Central memory CD8-positive, alpha-beta T cell (primary cell): ENCODE results near the gene RORC.

ENCODE experiments used
- ATAC-seq: fragments of 150-1000 bp; cut with Tn5 transposase; replicated peaks from 2 replicates; pipeline ENCODE4 v1.10.0; 2022; ENCODE audit warnings: mild to moderate bottlenecking, moderate FRiP score, moderate number of reproducible peaks; ENCODE audit not compliant: poor library complexity, severe bottlenecking; ENCODE audit errors: extremely low read depth
- DNase-seq, 2 donors: peaks; one replicate each; pipeline ENCODE4 v3.0.0; 2021; ENCODE audit warnings: low spot score in 2 of 2
- H3K27ac Mint-ChIP-seq: one replicate; pipeline ENCODE4 v1.8.0; 2022; ENCODE audit warnings: low read depth, mild to moderate bottlenecking, moderate library complexity, mixed read lengths
- H3K27me3 Mint-ChIP-seq: one replicate; pipeline ENCODE4 v1.8.0; 2022; ENCODE audit warnings: mixed read lengths
- H3K36me3 Mint-ChIP-seq: one replicate; pipeline ENCODE4 v1.8.0; 2022; ENCODE audit warnings: mild to moderate bottlenecking, moderate library complexity, mixed read lengths; ENCODE audit not compliant: insufficient read depth
- H3K4me1 Mint-ChIP-seq: one replicate; pipeline ENCODE4 v1.8.0; 2022; ENCODE audit warnings: mixed read lengths
- H3K4me3 Mint-ChIP-seq: one replicate; pipeline ENCODE4 v1.8.0; 2022; ENCODE audit warnings: mild to moderate bottlenecking, moderate library complexity, mixed read lengths
- H3K9me3 Mint-ChIP-seq: one replicate; pipeline ENCODE4 v1.8.0; 2022; ENCODE audit warnings: mixed read lengths

RORC gene

DNA sequence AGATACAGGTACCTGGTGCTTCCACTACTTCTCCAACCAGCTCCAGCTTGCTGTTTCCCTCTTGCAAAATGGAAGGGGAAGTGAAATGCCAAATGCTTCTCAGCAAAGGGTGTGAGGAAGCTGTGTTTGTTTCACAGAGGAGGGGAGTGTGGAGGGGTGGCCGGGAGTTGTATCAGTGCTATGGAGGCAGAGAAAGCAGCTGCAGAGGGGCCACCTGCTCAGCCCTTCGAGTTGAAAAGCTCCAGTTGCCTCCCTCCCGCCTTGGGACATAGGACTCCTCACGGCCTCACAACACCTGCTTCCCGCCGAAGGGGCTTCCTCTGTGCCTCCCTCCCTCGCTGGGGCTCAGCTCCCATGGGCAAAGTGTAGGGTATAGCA lies 14.3 kb downstream of the RORC start:
- Mint-ChIP-seq H3K36me3 (peaks cover 1% of the 10 kb centered on the region), H3K9me3 (no peaks in the 10 kb centered on the region), H3K4me1 (peaks cover 62% of the 10 kb centered on the region), H3K27me3 (no peaks in the 10 kb centered on the region), H3K4me3 (no peak overlapping the region), H3K27ac (no peak overlapping the region)
- DNase-seq: no peak
- no peak for ATAC-seq

DNA sequence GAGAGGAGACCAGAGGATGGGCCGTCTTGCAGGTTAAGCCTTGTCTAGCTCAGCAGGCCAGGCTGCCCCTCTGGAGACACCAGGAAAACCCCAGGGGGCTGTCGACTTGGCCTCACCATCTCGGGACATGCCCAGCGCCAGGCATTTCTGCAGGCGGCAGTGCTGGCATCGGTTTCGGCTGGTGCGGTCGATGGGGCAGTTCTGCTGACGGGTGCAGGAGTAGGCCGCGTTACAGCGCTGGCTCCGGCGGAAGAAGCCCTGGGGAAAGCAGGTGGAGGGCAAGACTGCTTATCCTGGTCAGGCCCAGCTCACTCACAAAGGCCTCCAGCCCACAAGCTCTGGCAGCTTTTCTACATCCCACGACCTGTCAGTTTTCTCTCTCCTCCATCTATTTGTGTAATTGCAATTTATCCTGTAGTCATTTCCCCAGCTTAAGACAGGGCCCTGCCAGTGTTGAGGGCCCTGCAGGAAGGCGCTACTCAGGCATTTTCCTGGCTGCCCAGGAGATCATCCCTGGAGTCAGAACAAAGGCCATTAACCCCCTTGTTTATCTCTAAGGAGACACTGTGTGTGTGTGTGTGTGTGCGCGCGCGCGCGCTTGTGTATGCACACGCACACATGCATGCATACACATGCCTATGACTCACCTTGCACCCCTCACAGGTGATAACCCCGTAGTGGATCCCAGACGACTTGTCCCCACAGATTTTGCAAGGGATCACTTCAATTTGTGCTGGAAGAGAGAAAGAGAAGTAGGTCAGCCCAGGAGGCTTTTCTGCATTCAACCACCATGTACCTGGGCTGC lies 14.9 kb downstream of the RORC start:
- no peaks in the 10 kb centered on the region for H3K9me3 Mint-ChIP-seq
- H3K4me3 Mint-ChIP-seq: no peak overlapping the region
- peak overlapping the region; percentile 5 for H3K27ac Mint-ChIP-seq
- DNase-seq (no peak), ATAC-seq (no peak)
- H3K4me1 Mint-ChIP-seq: peaks cover 56% of the 10 kb centered on the region
- peaks cover 1% of the 10 kb centered on the region for H3K36me3 Mint-ChIP-seq
- H3K27me3 Mint-ChIP-seq: no peaks in the 10 kb centered on the region

GRCh38 chr1:151815716-151816327 lies 15.8 kb downstream of the RORC start:
- DNase-seq: peak in 1 of 2 donors; percentile 30
- peak overlapping the region; percentile 10 for H3K4me3 Mint-ChIP-seq
- H3K4me1 Mint-ChIP-seq: peaks cover 47% of the 10 kb centered on the region
- peak overlapping the region; percentile 5 for H3K27ac Mint-ChIP-seq
- H3K9me3 Mint-ChIP-seq: no peaks in the 10 kb centered on the region
- ATAC-seq: peak; percentile 83
- no peaks in the 10 kb centered on the region for H3K27me3 Mint-ChIP-seq
- H3K36me3 Mint-ChIP-seq: peaks cover 1% of the 10 kb centered on the region

DNA sequence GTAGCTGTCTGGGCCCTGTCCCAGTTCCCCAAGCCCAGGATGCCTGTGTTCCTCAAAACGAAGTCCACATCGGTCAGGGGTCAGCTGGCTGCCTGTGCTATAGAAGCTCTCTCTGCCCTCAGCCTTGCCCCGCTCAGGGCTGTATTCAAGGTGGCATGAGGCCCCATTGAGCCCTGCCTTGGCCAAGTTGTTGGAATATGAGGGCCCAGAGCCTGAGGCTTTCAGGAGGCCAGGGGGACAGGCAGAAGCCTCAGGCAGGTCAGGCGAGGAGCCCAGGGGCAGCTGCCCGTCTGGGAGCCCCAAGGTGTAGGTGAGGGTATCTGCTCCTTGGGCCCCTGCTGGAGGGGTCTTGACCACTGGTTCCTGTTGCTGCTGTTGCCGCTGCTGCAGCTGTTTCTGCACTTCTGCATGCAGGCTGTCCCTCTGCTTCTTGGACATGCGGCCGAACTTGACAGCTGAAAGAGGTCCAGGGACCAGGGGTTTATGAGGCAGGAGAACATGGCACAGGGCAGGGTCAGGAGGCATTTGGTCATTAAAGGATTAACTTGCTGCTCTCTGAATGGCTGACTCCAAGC lies 16.5 kb downstream of the RORC start:
- peak overlapping the region; percentile 10 for H3K4me3 Mint-ChIP-seq
- H3K27me3 Mint-ChIP-seq: no peaks in the 10 kb centered on the region
- peaks cover 1% of the 10 kb centered on the region for H3K36me3 Mint-ChIP-seq
- ATAC-seq (no peak), DNase-seq (no peak)
- H3K27ac Mint-ChIP-seq: peak overlapping the region; percentile 5
- H3K9me3 Mint-ChIP-seq: no peaks in the 10 kb centered on the region
- H3K4me1 Mint-ChIP-seq: peaks cover 40% of the 10 kb centered on the region

DNA sequence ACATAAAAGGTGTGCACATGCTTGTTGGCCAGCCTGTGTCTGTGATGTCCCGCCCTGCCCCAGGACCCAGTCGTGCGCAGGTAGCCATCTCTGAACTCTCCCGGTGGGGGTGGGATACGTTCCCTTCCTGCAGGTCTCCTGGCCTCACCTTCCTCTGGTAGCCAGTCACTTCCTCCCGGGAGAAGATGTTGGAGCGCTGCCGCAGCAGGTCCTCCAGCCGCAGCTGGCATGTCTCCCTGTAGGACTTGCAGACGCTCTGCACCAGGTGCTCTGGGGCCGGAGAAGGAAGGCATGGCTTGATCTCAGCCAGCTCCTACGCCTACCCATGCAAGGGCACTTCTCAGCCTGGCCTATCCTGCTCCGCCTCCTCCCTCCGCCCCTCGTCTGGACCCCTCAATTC lies 17.2 kb downstream of the RORC start:
- H3K4me3 Mint-ChIP-seq: no peak overlapping the region
- H3K27me3 Mint-ChIP-seq: no peaks in the 10 kb centered on the region
- H3K36me3 Mint-ChIP-seq: no peaks in the 10 kb centered on the region
- ATAC-seq (no peak), DNase-seq (no peak)
- no peak overlapping the region for H3K27ac Mint-ChIP-seq
- peaks cover 40% of the 10 kb centered on the region for H3K4me1 Mint-ChIP-seq
- H3K9me3 Mint-ChIP-seq: no peaks in the 10 kb centered on the region

- Mint-ChIP-seq H3K27me3 (no peaks in the 10 kb centered on the region), H3K4me3 (no peak overlapping the region), H3K36me3 (no peaks in the 10 kb centered on the region), H3K27ac (no peak overlapping the region), H3K4me1 (peaks cover 36% of the 10 kb centered on the region), H3K9me3 (no peaks in the 10 kb centered on the region)
- no peak for ATAC-seq
- DNase-seq: no peak
Observed at GRCh38 chr1:151813271-151813977, 18.2 kb downstream of the RORC start.

- DNase-seq (no peak), ATAC-seq (no peak)
- no peak overlapping the region for H3K4me3 Mint-ChIP-seq
- H3K9me3 Mint-ChIP-seq: no peaks in the 10 kb centered on the region
- no peaks in the 10 kb centered on the region for H3K36me3 Mint-ChIP-seq
- H3K4me1 Mint-ChIP-seq: peaks cover 22% of the 10 kb centered on the region
- no peak overlapping the region for H3K27ac Mint-ChIP-seq
- no peaks in the 10 kb centered on the region for H3K27me3 Mint-ChIP-seq
Observed at GRCh38 chr1:151811181-151811580, 20.4 kb downstream of the RORC start.

DNA sequence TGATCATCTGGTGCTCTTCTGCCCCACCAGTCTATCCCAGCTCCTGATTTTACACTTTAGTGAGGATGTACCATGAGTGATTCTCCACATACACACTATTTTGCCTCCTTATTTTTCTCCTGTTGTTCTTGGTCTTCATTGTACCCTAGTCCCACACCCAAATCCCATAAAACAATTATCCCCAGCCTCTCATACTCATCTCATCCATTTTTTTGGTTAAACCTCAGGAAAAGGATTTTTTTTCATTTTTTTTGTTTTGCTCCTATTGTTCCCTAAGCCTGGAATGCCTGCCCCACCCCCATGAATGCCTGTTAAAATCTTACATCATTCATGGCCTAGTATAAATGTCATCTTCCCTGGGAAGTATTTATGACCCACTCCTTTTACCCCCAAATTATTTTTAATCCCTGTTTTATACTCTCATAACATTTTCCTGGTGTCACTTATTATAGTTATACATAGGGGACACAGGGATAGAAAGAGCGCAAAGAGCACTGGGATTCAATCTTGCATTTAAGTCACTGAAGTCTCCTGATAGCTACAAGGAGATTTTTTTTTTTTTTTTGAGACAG lies 21.5 kb downstream of the RORC start:
- Mint-ChIP-seq H3K36me3 (no peaks in the 10 kb centered on the region), H3K9me3 (no peaks in the 10 kb centered on the region), H3K27me3 (no peaks in the 10 kb centered on the region), H3K4me1 (peaks cover 11% of the 10 kb centered on the region), H3K27ac (no peak overlapping the region), H3K4me3 (no peak overlapping the region)
- DNase-seq (no peak), ATAC-seq (no peak)

DNA sequence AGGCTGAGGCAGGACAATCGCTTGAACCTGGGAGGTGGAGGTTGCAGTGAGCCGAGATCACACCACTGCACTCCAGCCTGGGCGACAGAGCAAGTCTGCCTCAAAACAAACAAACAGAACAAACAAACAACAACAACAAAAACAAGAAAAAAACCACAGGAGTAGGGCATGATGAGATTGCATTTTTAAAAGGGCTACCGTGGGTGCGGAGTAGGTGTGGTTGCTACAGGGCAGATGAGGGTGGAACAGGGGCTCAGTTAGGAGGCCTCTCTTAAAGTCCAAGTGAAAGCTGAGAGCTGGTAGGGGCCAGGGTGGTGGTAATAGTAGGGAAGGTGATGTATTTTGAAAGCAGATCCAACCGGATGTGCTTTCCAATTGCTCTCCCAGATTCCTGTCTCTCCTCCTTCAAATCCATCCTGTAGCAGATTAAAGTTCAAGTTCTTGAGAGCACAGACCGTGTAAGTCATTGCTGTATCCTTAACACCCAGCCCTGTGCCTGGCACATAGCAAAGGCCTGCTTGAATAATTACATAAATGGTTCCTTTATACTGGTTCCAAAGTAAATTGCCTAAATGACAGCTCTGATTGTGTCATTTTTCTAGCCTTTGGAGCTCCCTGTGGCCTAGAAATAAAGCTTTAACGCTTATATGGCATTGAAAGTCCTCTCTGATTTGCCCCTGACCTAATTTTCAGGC lies 22.2 kb downstream of the RORC start:
- H3K27ac Mint-ChIP-seq: no peak overlapping the region
- ATAC-seq: no peak
- H3K27me3 Mint-ChIP-seq: no peaks in the 10 kb centered on the region
- no peak for DNase-seq
- H3K4me1 Mint-ChIP-seq: peaks cover 6% of the 10 kb centered on the region
- no peaks in the 10 kb centered on the region for H3K36me3 Mint-ChIP-seq
- H3K4me3 Mint-ChIP-seq: no peak overlapping the region
- H3K9me3 Mint-ChIP-seq: no peaks in the 10 kb centered on the region

DNA sequence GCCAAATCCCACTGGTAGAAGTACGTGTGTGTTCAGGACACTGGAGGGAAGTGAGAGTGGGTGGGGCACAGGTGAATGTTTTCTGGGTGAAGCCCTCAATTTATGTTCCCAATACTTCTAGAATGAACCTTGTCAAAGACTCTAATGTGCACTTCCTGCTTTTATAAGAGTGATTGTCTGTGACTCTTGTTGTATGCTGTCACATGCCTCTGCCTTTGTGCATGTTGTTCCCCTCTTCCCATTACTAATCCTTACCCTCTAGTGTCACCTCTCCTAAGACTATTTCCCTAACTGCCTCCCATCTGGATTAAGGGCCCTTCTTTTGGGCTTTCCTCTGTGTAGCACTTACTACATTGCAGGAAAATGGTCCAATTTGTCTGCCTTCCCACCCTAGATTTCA lies 23.8 kb downstream of the RORC start:
- Mint-ChIP-seq H3K9me3 (no peaks in the 10 kb centered on the region), H3K36me3 (no peaks in the 10 kb centered on the region)
- no peak for ATAC-seq

DNA sequence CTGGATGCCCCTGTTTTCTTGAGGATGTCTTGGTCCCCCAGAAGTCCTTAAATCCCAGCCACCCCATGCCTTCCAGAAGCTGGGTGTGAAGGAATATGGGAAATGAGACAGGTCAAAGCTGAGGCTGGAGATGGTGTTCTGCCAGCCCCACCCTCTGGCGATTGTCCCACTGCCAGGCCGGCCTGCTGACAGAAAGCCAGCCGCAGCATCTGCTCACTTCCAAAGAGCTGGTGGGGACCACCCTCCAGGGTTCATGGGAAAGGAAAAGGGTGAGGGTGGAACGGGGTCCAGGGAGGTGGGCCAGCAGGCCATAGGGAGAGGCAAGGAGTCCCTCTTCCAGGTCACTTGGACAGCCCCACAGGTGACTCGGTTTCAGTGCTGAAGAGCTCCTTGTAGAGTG lies 24.5 kb downstream of the RORC start:
- Mint-ChIP-seq H3K27me3 (no peaks in the 10 kb centered on the region), H3K4me1 (no peaks in the 10 kb centered on the region), H3K27ac (no peak overlapping the region), H3K36me3 (no peaks in the 10 kb centered on the region), H3K9me3 (no peaks in the 10 kb centered on the region), H3K4me3 (no peak overlapping the region)
- no peak for ATAC-seq
- DNase-seq: no peak

More for the DNA sequence above, 23.8 kb downstream of the RORC start:
- no peaks in the 10 kb centered on the region for H3K27me3 Mint-ChIP-seq
- H3K4me3 Mint-ChIP-seq: no peak overlapping the region
- H3K4me1 Mint-ChIP-seq: no peaks in the 10 kb centered on the region
- no peak overlapping the region for H3K27ac Mint-ChIP-seq
- no peak for DNase-seq

DNA sequence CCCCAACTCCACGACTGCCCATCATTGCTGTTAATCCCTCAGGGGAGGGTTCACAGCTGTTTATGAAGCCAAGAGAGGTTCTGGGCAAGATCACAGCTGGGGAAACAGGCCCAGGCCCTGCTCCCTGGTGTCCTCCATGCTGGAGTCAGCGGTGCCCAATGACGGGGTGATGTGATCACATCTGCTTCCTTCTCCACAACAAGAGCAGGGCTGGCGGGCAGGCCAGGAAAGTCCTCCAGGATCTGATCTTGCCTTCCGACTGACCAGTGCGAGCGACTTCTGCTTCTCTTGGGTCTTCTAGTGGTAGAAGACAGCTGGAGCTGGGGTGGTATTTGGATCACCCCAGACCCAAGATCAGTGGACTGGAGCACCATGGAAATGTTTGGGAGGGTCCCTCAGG lies 25.4 kb downstream of the RORC start:
- Mint-ChIP-seq H3K27ac (no peak overlapping the region), H3K4me3 (no peak overlapping the region), H3K4me1 (no peaks in the 10 kb centered on the region), H3K36me3 (no peaks in the 10 kb centered on the region), H3K27me3 (no peaks in the 10 kb centered on the region), H3K9me3 (no peaks in the 10 kb centered on the region)
- no peak for DNase-seq
- ATAC-seq: no peak
